Activated CD4-positive, alpha-beta T cell treated with anti-CD3 and anti-CD28 coated beads, Interleukin-2, amount 10 ng/mL, durations not matched to agents 7 days and 5 days (primary cell): Measurements from ENCODE around the gene SNRPD3. TPM values are rescaled to one million over a fixed set of nuclear protein-coding genes. Genes with fewer than 3 reads are reported as not detected.
A peak's percentile ranks its signal among the peaks of the same experiment; 100 is the strongest.

Experiments
- CTCF ChIA-PET: fragments of 350-600 bp; sonication (Branson Sonifier 250); formaldehyde crosslinking; loops from one replicate; lab custom pipeline; 2021; ENCODE audit warnings: antibody characterized with exemption; lab: Charles Lee
- POLR2A ChIA-PET: fragments of 350-600 bp; sonication (Branson Sonifier 250); formaldehyde crosslinking; loops from one replicate; lab custom pipeline; 2021; ENCODE audit warnings: antibody characterized with exemption; lab: Charles Lee
- DNase-seq: peaks from one replicate; pipeline ENCODE4 v3.0.0-alpha.2; 2020
- H3K27ac Mint-ChIP-seq: one replicate; pipeline ENCODE4 v1.8.0; 2021; ENCODE audit warnings: mild to moderate bottlenecking, moderate library complexity, mixed read lengths
- H3K27me3 Mint-ChIP-seq: one replicate; pipeline ENCODE4 v1.8.0; 2021; ENCODE audit warnings: mixed read lengths
- H3K36me3 Mint-ChIP-seq: one replicate; pipeline ENCODE4 v1.8.0; 2021; ENCODE audit warnings: low read depth, mixed read lengths
- H3K4me1 Mint-ChIP-seq: one replicate; pipeline ENCODE4 v1.8.0; 2021; ENCODE audit warnings: mixed read lengths
- H3K4me3 Mint-ChIP-seq: one replicate; pipeline ENCODE4 v1.8.0; 2021; ENCODE audit warnings: mild to moderate bottlenecking, moderate library complexity, mixed read lengths
- H3K9me3 Mint-ChIP-seq: one replicate; pipeline ENCODE4 v1.8.0; 2021; ENCODE audit warnings: mixed read lengths
- total RNA-seq, 2 experiments: library from RNA; stranded (reverse); gene quantifications; one replicate each; pipeline ENCODE4 v1.2.3, GENCODE V29; 2021

Gene SNRPD3
- total RNA-seq, 2 experiments from 2014 or later: 120 to 139 TPM

DNA sequence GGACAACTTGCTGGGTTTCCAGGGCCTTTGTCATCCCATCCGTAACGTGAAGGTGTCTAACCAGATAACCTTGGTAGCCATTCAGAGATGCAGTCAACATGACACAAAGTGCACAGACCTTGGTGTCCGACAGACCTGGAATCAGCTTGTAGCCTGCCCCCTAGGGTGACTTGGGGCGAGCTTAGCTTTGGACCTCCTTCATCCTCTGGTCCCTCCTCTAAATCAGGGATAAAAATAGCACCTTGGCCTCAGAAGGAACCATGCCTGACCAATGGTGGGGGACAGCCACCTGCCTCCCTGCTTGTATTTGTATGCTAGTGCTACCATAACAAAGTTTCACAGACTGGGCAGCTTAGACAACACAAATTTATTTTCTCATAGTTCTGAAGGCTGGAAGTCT lies 3.7 kb downstream of the SNRPD3 start:
- H3K9me3 Mint-ChIP-seq: no peaks in the 10 kb centered on the region
- peaks cover 55% of the 10 kb centered on the region for H3K4me1 Mint-ChIP-seq
- no peak overlapping the region for H3K4me3 Mint-ChIP-seq
- CTCF ChIA-PET: interaction anchor here (1.1 to 1.5 kb wide), 3 partner anchors 8 to 26 kb away, joined by 3 to 4 read pairs (median 3); no protein-coding TSS in a partner anchor
- POLR2A ChIA-PET: no interaction called here
- DNase-seq: no peak
- H3K27me3 Mint-ChIP-seq: no peaks in the 10 kb centered on the region
- no peak overlapping the region for H3K27ac Mint-ChIP-seq
- H3K36me3 Mint-ChIP-seq: peaks cover 36% of the 10 kb centered on the region

DNA sequence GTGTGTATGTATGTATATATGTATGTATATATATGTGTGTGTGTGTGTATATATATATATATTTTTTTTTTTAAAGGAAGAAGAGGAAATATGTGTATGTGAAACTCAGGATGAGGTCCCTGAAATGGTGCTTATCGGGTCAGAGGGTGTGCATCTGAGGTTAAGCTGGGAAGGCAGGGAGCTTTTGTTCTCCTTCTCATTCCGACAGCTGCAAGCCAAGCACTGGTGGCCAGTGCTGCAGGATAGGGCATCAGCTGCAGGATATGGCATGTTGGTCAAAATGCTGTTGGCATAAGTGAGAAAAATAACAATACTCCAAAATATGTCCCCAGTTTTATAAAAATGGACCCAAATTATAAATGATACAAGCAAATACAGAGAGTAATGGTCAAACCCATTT lies 7.4 kb downstream of the SNRPD3 start:
- no peaks in the 10 kb centered on the region for H3K9me3 Mint-ChIP-seq
- H3K4me3 Mint-ChIP-seq: no peak overlapping the region
- ChIA-PET POLR2A (no interaction called here), CTCF (no interaction called here)
- H3K36me3 Mint-ChIP-seq: peaks cover 35% of the 10 kb centered on the region
- no peaks in the 10 kb centered on the region for H3K27me3 Mint-ChIP-seq
- peaks cover 46% of the 10 kb centered on the region for H3K4me1 Mint-ChIP-seq
- no peak for DNase-seq
- no peak overlapping the region for H3K27ac Mint-ChIP-seq

DNA sequence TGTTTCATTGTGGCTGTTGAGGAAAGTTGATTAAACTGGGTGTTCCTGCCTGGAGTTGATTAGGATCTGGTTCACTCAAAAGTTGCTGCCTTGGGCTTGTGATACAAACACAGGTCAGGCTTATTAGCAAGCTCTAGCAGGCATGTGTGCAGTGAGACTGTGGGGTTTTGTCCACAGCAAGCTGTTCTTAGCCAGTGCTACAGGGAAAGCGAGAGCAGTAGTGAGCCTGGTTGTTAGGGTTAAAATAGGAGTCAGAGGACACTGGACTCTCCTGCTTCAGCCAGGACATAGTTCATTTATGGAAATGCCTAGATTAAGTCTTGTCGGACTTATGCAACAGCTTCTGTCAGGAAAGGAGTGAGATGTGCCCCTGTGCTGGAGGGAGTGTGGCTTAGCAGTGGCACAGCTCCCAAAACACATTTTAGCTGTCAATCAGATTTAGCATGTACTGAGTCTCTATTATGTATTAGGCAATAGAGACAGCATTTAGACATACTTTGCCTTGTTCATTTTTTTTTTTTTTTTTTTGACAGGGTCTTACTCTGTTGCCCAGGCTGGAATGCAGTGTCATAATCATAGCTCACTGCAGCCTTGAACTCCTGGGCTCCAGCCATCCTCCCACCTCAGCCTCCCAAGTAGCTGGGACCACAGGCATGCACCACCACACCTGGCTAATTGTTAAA lies 8.7 kb downstream of the SNRPD3 start:
- ChIA-PET POLR2A (interaction anchor here (1.4 kb wide), 1 partner anchor 9 kb away, joined by 5 read pairs; the partner anchor contains the start of gene SNRPD3), CTCF (interaction anchor here (1.2 kb wide), 1 partner anchor 8 kb away, joined by 3 read pairs; the partner anchor contains the start of gene SNRPD3)
- no peak for DNase-seq
- Mint-ChIP-seq H3K27me3 (no peaks in the 10 kb centered on the region), H3K36me3 (peaks cover 34% of the 10 kb centered on the region), H3K4me3 (no peak overlapping the region), H3K4me1 (peaks cover 33% of the 10 kb centered on the region), H3K9me3 (no peaks in the 10 kb centered on the region), H3K27ac (peak overlapping the region; percentile 60)

DNA sequence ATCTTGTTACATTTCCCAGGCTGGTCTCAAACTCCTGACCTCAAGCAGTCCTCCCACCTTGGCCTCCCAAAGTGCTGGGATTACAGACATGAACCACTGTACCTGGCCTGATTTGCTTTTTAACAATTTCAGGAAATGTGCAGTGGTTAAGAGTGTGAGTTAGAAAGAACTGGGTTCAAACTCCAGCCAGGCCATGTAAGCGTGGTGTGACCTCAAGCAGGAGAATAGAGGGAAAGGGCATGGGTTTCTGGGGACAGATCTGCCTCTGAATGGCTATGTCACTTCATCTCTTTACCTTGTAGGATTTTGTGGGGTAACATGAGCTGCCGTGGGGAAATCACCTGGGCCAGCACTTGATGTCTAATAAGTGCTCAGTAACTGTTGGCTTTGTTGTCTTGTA lies 9.3 kb downstream of the SNRPD3 start:
- ChIA-PET POLR2A (interaction anchor here (1.4 kb wide), 1 partner anchor 9 kb away, joined by 5 read pairs; the partner anchor contains the start of gene SNRPD3), CTCF (interaction anchor here (0.6 to 1.2 kb wide), 2 partner anchors 9 to 26 kb away, joined by 3 read pairs; partner anchors contain the start of gene SNRPD3)
- Mint-ChIP-seq H3K4me3 (no peak overlapping the region), H3K36me3 (peaks cover 40% of the 10 kb centered on the region), H3K27me3 (no peaks in the 10 kb centered on the region), H3K27ac (no peak overlapping the region), H3K4me1 (peaks cover 30% of the 10 kb centered on the region), H3K9me3 (no peaks in the 10 kb centered on the region)
- no peak for DNase-seq

DNA sequence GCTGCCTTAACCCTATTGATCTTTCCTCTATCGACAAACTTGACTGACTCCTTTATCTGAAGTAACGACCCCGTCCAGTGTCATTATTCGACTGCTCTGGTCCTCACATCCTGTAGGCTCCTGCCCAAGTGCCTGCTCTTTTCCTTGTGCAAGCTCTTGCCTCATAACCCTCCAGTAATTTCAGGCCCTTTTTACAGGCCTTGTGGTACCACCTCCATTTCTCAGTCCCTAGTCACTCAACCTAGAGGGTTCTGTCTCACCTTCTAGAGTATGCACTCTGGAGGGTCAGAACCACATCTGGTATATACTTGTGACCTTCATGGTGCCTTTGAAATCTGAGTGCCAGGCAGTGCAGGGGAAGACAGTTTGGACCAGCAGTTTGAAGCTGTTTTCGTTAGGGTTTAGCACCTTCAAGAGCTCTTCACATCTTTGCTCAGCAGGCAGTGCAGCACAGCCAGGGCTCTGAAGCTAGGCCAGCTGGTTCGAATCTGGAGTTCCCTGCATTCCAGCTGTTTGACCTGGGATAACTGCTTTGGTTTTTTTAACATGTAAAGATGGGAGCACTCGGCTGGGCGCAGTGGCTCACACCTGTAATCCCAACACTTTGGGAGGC lies 11.2 kb downstream of the SNRPD3 start:
- H3K27ac Mint-ChIP-seq: peak overlapping the region; percentile 22

DNA sequence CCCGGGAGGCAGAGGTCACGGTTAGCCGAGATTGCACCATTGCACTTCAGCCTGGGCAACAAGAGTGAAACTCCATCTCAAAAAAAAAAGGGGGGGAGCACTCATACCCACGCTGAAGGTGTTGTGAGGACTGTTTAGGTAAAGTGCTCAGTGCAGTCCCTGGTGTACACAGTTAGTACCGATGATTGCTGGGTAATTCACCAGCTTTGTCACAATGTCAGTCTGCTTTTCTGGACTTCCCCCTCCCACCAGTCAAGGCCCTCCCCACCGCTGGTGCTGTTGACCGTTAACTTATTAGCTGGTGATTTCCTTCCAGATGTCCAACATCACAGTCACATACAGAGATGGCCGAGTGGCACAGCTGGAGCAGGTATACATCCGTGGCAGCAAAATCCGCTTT lies 11.9 kb downstream of the SNRPD3 start:
- Mint-ChIP-seq H3K4me1 (peaks cover 21% of the 10 kb centered on the region), H3K27ac (no peak overlapping the region), H3K36me3 (peaks cover 43% of the 10 kb centered on the region), H3K9me3 (no peaks in the 10 kb centered on the region), H3K4me3 (no peak overlapping the region), H3K27me3 (no peaks in the 10 kb centered on the region)
- DNase-seq: no peak
- CTCF ChIA-PET: interaction anchor here (1.2 to 1.3 kb wide), 2 partner anchors 8 to 28 kb away, joined by 3 read pairs; no protein-coding TSS in a partner anchor
- POLR2A ChIA-PET: interaction anchor here (0.6 kb wide), 2 partner anchors 167 to 401 kb away, joined by 3 read pairs; no protein-coding TSS in a partner anchor

More for the DNA sequence above, 11.2 kb downstream of the SNRPD3 start:
- Mint-ChIP-seq H3K27me3 (no peaks in the 10 kb centered on the region), H3K4me1 (peaks cover 24% of the 10 kb centered on the region), H3K4me3 (no peak overlapping the region), H3K36me3 (peaks cover 41% of the 10 kb centered on the region), H3K9me3 (no peaks in the 10 kb centered on the region)
- ChIA-PET CTCF (interaction anchor here (1.2 to 1.4 kb wide), 2 partner anchors 10 to 29 kb away, joined by 3 to 4 read pairs; no protein-coding TSS in a partner anchor), POLR2A (no interaction called here)
- DNase-seq: no peak

DNA sequence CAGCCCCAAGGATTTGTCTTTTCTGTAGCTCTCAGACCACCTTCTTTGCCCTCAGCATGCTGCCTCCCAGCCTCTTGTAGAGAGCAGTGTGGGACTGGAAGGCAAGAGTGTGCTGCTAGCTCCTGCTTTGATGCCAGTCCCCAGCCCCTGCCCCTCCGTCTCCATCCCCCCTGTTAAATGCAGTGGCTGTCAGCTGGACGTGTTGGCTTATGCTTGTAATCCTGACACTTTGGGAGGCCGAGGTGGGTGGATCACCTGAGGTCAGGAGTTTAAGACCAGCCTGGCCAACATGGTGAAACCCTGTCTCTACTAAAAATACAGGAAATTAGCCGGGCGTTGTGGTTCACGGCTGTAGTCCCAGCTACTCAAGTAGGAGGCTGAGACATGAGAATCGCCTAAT lies 15.5 kb downstream of the SNRPD3 start:
- ChIA-PET POLR2A (no interaction called here), CTCF (interaction anchor here (0.6 kb wide), 1 partner anchor 41 kb away, joined by 4 read pairs; no protein-coding TSS in a partner anchor)
- Mint-ChIP-seq H3K27me3 (no peaks in the 10 kb centered on the region), H3K36me3 (peaks cover 48% of the 10 kb centered on the region), H3K9me3 (no peaks in the 10 kb centered on the region), H3K4me1 (peaks cover 3% of the 10 kb centered on the region), H3K4me3 (no peak overlapping the region), H3K27ac (peak overlapping the region; percentile 19)
- DNase-seq: no peak

DNA sequence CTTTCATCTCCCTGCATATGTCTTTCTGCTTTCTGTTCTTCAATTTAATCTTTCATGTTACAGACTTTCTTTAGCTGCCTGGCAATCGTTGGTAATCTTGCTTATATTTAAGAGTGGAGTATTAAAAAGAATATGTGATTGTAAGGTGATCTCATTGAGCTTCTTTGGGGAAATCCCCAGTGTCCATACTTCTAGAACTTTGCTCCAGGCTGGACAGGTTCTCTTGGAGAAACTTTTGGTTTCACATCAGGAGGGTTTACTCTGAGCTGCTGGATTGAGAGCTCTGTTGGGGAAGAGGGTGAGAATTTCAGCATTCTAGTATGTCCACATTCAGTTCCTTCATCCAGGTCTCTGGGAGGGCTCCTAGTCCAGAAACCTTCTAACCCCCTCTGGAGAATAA lies 21.0 kb downstream of the SNRPD3 start:
- no peaks in the 10 kb centered on the region for H3K27me3 Mint-ChIP-seq
- no peaks in the 10 kb centered on the region for H3K4me1 Mint-ChIP-seq
- POLR2A ChIA-PET: no interaction called here
- no peak overlapping the region for H3K4me3 Mint-ChIP-seq
- CTCF ChIA-PET: interaction anchor here (1.0 to 1.6 kb wide), 2 partner anchors 14 to 168 kb away, joined by 3 read pairs; no protein-coding TSS in a partner anchor
- H3K27ac Mint-ChIP-seq: no peak overlapping the region
- peaks cover 22% of the 10 kb centered on the region for H3K36me3 Mint-ChIP-seq
- no peak for DNase-seq
- H3K9me3 Mint-ChIP-seq: no peaks in the 10 kb centered on the region

DNA sequence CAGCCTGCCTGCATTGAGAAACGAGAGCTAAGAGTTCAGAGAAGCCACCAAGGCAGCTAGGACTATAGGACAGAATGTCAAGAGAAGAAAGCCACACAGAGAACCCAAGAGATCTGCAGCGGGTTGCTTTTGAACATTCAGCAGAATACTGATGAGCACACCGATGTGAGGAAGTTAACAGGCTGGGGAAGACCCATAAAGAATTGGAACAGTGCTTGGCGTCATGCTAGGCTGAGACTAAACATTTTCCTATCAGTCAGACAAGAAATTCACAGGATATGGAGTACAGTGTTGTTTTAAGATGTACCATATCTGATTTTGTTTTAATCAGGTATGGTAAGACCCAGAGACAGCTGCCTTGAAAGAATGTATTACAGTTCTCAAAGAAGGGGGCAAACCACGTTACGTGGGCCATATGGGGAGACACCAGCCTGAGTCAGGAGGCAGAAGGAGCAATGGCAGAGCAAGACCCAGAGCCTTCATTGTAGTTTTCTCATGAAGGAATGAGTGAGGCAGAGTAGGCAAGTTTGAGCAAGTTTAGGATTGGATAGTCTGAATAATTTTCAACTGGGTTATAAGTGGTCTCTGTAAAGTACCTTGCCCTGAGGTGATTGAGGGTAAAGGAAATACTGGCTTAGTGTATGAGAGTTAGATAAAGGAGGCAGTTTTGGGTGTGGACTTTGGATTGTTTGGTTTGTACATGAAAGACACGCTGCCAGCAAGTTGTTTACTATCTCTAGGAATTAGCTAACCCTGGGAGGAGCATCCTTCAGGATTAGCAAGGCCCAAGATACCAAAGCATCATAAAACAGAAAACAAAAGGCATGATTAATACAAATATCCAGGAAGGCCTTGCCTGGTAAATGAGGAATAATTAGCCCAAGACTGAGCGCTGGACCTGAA lies 22.8 kb downstream of the SNRPD3 start:
- no peaks in the 10 kb centered on the region for H3K27me3 Mint-ChIP-seq
- H3K36me3 Mint-ChIP-seq: peaks cover 11% of the 10 kb centered on the region
- no peaks in the 10 kb centered on the region for H3K9me3 Mint-ChIP-seq
- no peak overlapping the region for H3K27ac Mint-ChIP-seq
- no peak for DNase-seq
- POLR2A ChIA-PET: no interaction called here
- CTCF ChIA-PET: no interaction called here
- H3K4me3 Mint-ChIP-seq: no peak overlapping the region
- H3K4me1 Mint-ChIP-seq: peaks cover 1% of the 10 kb centered on the region

DNA sequence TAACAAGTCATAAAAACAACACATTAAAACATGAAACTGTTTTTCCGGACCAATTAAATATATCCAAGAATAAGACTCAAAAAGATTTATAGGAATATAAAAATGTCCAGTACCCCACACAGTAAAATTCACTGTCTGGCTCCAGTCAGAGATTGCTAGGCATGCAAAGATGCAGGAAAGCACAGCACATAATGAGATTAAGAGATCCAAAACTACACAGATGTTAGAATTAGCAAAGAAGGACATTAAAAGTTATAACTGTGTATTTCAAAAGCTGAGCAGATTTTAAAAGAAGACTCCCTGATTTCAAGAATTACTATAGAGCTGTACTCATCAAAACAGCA lies 23.4 kb downstream of the SNRPD3 start:
- Mint-ChIP-seq H3K27ac (no peak overlapping the region), H3K9me3 (no peaks in the 10 kb centered on the region), H3K27me3 (no peaks in the 10 kb centered on the region), H3K36me3 (peaks cover 11% of the 10 kb centered on the region), H3K4me1 (peaks cover 6% of the 10 kb centered on the region), H3K4me3 (no peak overlapping the region)
- DNase-seq: no peak
- POLR2A ChIA-PET: no interaction called here
- CTCF ChIA-PET: no interaction called here

DNA sequence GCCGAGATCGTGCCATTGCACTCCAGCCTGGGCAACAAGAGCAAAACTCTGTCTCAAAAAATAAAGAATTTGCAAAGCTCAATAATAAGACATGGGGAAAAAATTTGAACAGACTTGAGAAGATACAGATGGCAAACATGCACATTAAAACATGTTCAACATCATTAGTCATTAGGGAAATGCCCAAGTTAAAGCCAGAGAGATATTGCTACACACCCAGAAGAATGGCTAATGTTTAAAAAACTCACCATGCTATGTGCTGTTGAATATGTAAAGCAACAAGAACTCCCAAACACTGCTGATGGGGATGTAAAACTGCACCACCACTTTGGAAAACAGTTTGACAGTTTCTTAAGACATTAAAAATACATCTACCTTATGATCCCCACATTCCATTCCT lies 24.5 kb downstream of the SNRPD3 start:
- Mint-ChIP-seq H3K4me3 (no peak overlapping the region), H3K27me3 (no peaks in the 10 kb centered on the region), H3K4me1 (peaks cover 6% of the 10 kb centered on the region), H3K9me3 (no peaks in the 10 kb centered on the region), H3K27ac (no peak overlapping the region), H3K36me3 (peaks cover 6% of the 10 kb centered on the region)
- CTCF ChIA-PET: interaction anchor here (1.1 kb wide), 1 partner anchor 55 kb away, joined by 3 read pairs; no protein-coding TSS in a partner anchor
- POLR2A ChIA-PET: no interaction called here
- DNase-seq: no peak

DNA sequence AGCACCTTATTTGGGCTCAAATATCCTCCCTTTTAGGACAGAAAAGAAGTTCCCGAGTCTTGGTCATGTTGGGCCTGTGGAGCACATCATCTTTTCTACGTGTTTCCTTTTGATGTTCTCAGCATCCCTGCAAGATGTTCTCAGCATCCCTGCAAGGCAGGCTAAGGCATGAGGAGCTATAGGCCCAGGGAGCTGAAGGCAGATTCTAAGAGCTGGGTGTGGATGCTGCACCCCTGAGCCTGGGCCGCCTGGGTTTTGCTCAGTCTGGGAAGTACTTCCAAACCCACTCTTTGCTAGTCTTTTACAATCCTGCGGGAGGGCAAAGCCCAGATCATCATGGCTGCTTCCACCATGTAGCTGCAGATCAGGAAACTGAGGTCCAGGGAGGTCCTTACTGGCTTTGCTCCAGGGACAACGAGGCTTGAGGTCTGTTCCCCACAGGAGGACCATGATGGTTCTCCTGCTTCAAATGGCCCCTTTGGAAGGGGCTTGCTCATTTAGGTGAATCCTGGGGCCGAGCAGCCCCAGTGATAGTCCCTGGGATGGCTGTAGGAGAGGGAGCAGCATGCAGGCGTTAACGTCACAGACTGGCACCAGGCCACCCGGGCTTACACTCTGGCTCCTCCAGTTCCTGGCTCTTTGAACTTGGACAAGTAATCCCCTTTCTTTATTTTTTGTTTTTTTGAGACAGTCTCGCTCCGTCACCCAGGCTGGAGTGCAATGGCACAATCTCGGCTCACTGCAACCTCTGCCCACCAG lies 26.4 kb downstream of the SNRPD3 start:
- H3K27me3 Mint-ChIP-seq: no peaks in the 10 kb centered on the region
- H3K36me3 Mint-ChIP-seq: no peaks in the 10 kb centered on the region
- CTCF ChIA-PET: interaction anchor here (0.6 kb wide), 1 partner anchor 103 kb away, joined by 5 read pairs; no protein-coding TSS in a partner anchor
- no peak for DNase-seq
- H3K9me3 Mint-ChIP-seq: no peaks in the 10 kb centered on the region
- no peak overlapping the region for H3K27ac Mint-ChIP-seq
- no peak overlapping the region for H3K4me3 Mint-ChIP-seq
- POLR2A ChIA-PET: no interaction called here
- H3K4me1 Mint-ChIP-seq: peaks cover 6% of the 10 kb centered on the region
